Right atrium auricular region (tissue), 2 donors: ENCODE data around the gene ASAP2. TPM values are rescaled to one million over a fixed set of nuclear protein-coding genes. Genes with fewer than 3 reads are reported as not detected.
A peak's percentile ranks its signal among the peaks of the same experiment; 100 is the strongest.

Experiments
- DNase-seq: peaks from one replicate; pipeline ENCODE4 v3.0.0-alpha.2; 2019; ENCODE audit warnings: low spot score
- H3K27ac ChIP-seq, 2 donors: fragments of 200-600 bp; sonication (generic); 1 replicate in 1 of 2; 2 replicates in 1 of 2; pipeline ENCODE4 v1.5.1; 2016 to 2019
- H3K27me3 ChIP-seq, 2 donors: fragments of 200-600 bp; sonication (generic); one replicate each; pipeline versions ENCODE4 v1.5.1 to v1.6.0; 2017 to 2019
- H3K36me3 ChIP-seq: fragments of 200-600 bp; sonication (generic); one replicate; pipeline ENCODE4 v1.5.1; 2016
- H3K4me1 ChIP-seq, 2 donors: fragments of 200-600 bp; sonication (generic); one replicate each; pipeline versions ENCODE4 v1.5.1 to v1.6.0; 2017 to 2019
- H3K4me3 ChIP-seq, 2 donors: fragments of 200-600 bp; sonication (generic); 1 replicate in 1 of 2; 2 replicates in 1 of 2; pipeline ENCODE4 v1.5.1; 2017 to 2019; ENCODE audit warnings: mild to moderate bottlenecking in 1 of 2, moderate library complexity in 1 of 2
- H3K9me3 ChIP-seq, 2 donors: fragments of 200-600 bp; sonication (generic); one replicate each; pipeline ENCODE4 v1.5.1; 2019
- total RNA-seq, 2 donors: library from RNA; depleted of rRNA; stranded (reverse); fragments of >200 nt; gene quantifications; one replicate each; pipeline ENCODE4 v1.1.0, GENCODE V29; 2016
- TF ChIP-seq, protein P1 (sequence below), 2 donors: fragments of 200-600 bp; sonication (generic); IDR thresholded peaks; one replicate each; pipeline ENCODE4 v1.5.1; 2019; ENCODE audit warnings: antibody characterized with exemption in 2 of 2

Gene ASAP2
- total RNA-seq, 2 donors from 2014 or later: 13.2 to 20.3 TPM

GRCh38 chr2:9307535-9307934 is 100.9 kb downstream of the ASAP2 start:
- Histone ChIP-seq H3K36me3 (no peaks in the 10 kb centered on the region), H3K9me3 (no peaks in the 10 kb centered on the region), H3K27ac (peak overlapping the region in 1 of 2 donors; percentile 33), H3K4me3 (no peak overlapping the region), H3K4me1 (peaks cover 0 to 51% of the 10 kb centered on the region in 2 donors), H3K27me3 (no peaks in the 10 kb centered on the region)
- TF ChIP-seq, protein P1, sequence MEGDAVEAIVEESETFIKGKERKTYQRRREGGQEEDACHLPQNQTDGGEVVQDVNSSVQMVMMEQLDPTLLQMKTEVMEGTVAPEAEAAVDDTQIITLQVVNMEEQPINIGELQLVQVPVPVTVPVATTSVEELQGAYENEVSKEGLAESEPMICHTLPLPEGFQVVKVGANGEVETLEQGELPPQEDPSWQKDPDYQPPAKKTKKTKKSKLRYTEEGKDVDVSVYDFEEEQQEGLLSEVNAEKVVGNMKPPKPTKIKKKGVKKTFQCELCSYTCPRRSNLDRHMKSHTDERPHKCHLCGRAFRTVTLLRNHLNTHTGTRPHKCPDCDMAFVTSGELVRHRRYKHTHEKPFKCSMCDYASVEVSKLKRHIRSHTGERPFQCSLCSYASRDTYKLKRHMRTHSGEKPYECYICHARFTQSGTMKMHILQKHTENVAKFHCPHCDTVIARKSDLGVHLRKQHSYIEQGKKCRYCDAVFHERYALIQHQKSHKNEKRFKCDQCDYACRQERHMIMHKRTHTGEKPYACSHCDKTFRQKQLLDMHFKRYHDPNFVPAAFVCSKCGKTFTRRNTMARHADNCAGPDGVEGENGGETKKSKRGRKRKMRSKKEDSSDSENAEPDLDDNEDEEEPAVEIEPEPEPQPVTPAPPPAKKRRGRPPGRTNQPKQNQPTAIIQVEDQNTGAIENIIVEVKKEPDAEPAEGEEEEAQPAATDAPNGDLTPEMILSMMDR (IDR thresholded peaks at IDR 0.05): no peak
- no peak for DNase-seq

- peaks cover 0 to 51% of the 10 kb centered on the region in 2 donors for H3K4me1 ChIP-seq
- no peak for DNase-seq
- peak overlapping the region in 1 of 2 donors; percentile 0 for H3K27ac ChIP-seq
- TF ChIP-seq, protein P1 (IDR thresholded peaks at IDR 0.05): no peak
- no peaks in the 10 kb centered on the region for H3K9me3 ChIP-seq
- no peaks in the 10 kb centered on the region for H3K36me3 ChIP-seq
- H3K27me3 ChIP-seq: no peaks in the 10 kb centered on the region
- H3K4me3 ChIP-seq: no peak overlapping the region
Observed at GRCh38 chr2:9308186-9308955, 101.8 kb downstream of the ASAP2 start.

- peaks cover 0 to 46% of the 10 kb centered on the region in 2 donors for H3K4me1 ChIP-seq
- DNase-seq: no peak
- TF ChIP-seq, protein P1 (IDR thresholded peaks at IDR 0.05): no peak
- H3K4me3 ChIP-seq: no peak overlapping the region
- H3K36me3 ChIP-seq: no peaks in the 10 kb centered on the region
- H3K27ac ChIP-seq: peak overlapping the region in 1 of 2 donors; percentile 82
- H3K9me3 ChIP-seq: no peaks in the 10 kb centered on the region
- H3K27me3 ChIP-seq: no peaks in the 10 kb centered on the region
Observed at GRCh38 chr2:9309147-9309546, 102.5 kb downstream of the ASAP2 start.

GRCh38 chr2:9310377-9310776 is 103.8 kb downstream of the ASAP2 start:
- Histone ChIP-seq H3K4me3 (no peak overlapping the region), H3K27me3 (no peaks in the 10 kb centered on the region), H3K9me3 (no peaks in the 10 kb centered on the region), H3K36me3 (no peaks in the 10 kb centered on the region), H3K4me1 (peaks cover 0 to 46% of the 10 kb centered on the region in 2 donors), H3K27ac (peak overlapping the region; percentile 75 to 82)
- TF ChIP-seq, protein P1 (IDR thresholded peaks at IDR 0.05): no peak
- peak; percentile 86 for DNase-seq

GRCh38 chr2:9310798-9311197 is 104.2 kb downstream of the ASAP2 start:
- DNase-seq: no peak
- peak overlapping the region; percentile 75 to 82 for H3K27ac ChIP-seq
- H3K4me1 ChIP-seq: peaks cover 0 to 46% of the 10 kb centered on the region in 2 donors

More at GRCh38 chr2:9310798-9311197, 104.2 kb downstream of the ASAP2 start:
- H3K36me3 ChIP-seq: no peaks in the 10 kb centered on the region
- no peaks in the 10 kb centered on the region for H3K9me3 ChIP-seq
- H3K4me3 ChIP-seq: no peak overlapping the region
- no peaks in the 10 kb centered on the region for H3K27me3 ChIP-seq
- TF ChIP-seq, protein P1 (IDR thresholded peaks at IDR 0.05): no peak
